ENCODE data around the gene SLN.

SLN gene

DNA sequence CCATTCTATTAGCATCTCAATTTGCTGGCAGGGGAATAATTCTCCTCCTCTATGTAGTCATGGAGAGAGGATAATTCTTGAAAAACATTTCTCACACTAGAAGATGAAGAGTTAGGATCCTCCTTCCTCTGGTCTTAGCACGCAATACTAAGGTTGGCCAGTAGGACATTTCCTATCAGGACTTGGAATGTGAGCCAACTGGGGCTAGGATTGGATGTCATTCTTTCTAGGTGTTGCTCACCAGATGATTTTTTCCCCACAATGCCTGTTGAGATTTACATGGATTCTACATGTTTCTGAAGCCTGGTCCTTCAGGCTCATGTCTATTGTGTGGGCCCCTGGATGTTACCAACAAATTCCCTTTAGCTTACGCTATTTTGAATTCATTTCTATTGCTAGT lies 28.0 kb downstream of the SLN start:
- DNase-seq (ENCODE audit: low read depth in 2 of 2) = no peak

DNA sequence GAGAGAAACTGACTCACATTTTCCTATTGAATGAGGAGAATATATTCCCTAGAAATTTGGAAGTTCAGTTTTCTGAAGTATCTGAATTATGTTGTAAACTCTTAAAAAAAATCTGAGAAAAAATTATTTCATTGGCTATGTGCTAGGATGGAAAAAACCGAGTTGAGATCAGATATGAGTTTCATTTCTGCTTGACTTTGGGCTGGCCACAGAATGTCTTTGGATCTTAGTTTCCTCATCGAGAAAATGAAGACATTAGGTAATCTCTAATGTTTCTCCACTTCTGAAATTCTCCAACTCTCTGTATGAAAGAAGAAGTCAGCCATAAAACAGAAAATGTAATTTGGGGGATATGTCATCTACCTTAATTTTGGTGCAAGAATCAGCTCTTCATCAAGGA lies 28.8 kb downstream of the SLN start:
- DNase-seq (ENCODE audit: low read depth in 2 of 2) = no peak

- DNase-seq (ENCODE audit: low read depth in 2 of 2) = no peak
Measured at GRCh38 chr11:107682572-107682971, 29.3 kb downstream of the SLN start.

DNA sequence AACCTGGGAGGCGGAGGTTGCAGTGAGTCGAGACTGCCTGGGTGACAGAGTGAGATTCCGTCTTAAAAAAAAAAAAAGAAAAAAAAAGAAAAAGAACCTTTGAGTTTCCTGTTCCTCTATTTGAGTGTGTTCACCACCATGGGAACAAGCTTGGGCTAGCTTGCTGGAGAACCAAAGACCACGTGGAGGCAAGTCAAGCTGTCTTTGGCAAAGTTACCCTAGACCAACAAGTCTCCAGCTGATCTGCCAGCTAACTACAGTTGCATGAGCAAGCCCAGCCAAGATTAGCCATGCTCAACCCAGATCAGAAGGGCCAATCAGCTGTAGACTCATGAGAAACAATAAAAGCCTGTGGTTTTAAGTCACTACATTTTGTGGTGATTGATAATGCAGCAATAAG lies 29.7 kb downstream of the SLN start:
- DNase-seq (ENCODE audit: low read depth in 2 of 2) = no peak

DNA sequence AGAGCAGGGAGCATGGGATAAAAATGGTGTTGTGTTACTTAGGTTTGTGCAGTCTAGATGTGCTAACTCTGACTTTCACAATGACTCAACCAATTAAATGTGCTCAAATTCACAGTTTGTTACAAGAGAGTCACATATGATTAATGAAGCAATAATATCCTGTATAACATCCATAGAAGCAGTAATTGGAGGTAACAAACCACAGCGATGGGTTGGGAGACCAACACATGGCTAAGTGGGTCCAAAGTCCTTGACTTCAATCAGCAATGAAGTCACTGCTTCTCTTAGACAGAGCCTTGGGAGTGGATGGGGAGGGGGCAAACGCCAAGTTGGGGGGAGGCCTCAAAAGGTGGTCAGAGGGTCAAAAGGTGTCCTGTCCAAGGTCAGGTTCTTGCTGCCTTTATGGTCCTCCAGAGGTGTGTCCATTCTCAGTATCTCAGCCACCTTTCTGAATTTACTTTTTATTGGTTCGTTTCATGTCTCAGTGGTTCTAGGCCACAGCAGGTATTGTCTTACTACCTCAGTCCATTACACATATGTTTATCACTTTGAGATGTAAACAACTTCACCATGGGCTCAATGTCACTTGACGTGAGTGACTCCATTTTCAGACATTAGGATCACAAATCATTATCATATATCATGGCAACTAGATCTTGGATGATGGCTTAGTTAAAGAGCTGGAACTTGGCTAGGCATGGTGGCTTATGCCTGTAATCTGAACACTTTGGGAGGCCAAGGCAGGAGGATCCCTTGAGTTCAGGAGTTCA lies 32.4 kb downstream of the SLN start:
- no peak for DNase-seq (ENCODE audit: low read depth in 2 of 2)

DNA sequence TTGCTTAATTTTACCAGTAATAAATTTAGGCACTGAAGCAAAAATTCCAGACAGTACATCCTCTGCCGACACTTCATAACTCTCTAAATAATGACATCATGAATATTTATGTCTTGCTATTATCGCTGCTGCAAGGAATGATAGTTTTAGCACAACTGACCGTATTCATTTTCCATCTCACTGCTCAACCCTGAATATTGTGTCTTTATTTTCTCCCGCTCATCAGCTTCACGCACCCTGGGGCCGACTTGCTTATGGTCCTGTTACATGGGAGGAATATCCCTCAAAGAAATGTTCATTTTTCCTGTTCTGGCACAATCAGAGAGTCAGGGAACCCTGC lies 33.3 kb downstream of the SLN start:
- DNase-seq (ENCODE audit: low read depth in 2 of 2) = no peak

DNA sequence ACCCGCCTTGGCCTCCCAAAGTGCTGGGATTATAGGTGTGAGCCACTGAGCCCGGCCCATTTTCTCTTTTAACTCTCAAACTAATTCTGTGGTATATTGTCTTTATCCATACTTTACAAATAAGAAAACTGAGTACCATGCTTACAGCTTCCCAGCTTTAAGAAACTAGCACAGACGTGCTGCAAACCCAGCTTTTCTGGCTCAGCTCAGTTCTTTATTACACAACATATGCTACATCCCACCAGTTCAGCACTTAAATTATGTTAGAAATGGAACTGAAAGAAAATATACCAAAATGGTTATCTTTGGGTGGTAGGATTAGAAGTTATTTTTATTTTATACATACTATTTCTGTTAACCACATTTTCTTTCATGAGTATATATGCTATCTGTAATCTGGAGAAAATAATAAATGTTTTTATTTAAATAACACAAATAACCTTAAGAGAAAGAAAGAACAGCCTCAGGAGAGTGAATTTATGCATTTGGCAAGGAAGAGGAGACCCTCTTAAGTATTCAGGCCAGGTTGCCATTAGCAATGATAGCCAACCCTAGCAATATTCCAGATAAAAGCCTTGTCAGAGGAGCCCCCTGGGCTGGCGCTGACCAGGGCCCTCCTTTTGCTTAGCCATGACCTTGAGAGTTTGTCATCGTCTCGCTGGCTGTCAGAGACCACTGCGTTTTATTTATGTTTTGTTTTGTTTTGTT lies 33.8 kb downstream of the SLN start:
- no peak for DNase-seq (ENCODE audit: low read depth in 2 of 2)

GRCh38 chr11:107676336-107677057 lies 35.4 kb downstream of the SLN start:
- DNase-seq (ENCODE audit: low read depth in 2 of 2) = no peak

DNA sequence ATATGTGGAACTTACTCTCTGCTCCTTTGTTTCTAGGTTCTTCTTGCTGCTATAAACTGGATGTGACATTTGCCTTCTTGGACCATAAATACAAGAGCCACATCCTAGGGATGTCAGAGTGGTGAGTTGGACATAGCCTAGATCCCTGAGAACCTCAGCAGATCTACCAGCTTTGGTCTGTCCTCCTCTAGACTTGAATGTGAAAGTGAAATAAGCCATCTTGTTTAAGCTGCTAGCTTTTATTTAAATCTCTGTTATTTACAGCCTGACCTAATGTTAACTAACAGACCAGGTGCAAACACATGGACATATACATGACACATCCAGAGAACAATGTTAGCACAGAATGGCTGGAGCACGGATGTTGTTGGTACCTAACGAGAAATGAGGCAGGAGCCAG lies 36.0 kb downstream of the SLN start:
- no peak for DNase-seq (ENCODE audit: low read depth in 2 of 2)

GRCh38 chr11:107669893-107670601 lies 41.8 kb downstream of the SLN start:
- DNase-seq (ENCODE audit: low read depth in 2 of 2) = no peak

DNA sequence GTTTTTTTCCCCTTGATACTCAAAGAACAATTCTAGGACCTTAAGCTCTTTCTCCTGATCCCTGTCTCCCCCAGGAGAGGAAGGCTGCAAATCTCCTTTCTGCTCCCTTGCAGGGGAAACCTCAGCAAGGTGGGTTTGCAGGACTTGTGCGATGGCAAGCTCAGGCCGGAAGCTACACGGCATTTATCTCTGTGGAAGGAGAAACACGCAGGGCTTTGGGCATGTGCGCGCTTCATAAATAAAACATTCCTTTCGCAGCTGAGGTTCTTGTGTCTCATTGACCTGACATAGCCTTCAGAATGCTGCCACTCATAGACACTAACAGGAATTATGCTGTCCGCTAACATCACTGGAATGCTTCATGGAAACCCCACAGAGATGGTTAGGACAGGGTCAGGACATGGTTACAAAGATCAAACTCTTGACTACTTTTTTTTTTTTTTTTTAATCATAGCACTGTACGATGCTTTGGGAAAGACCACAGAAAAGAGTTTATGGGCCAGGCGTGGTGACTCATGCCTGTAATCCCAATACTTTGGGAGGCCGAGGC lies 42.6 kb downstream of the SLN start:
- DNase-seq (ENCODE audit: low read depth in 2 of 2) = no peak

GRCh38 chr11:107666911-107667613 lies 44.8 kb downstream of the SLN start:
- DNase-seq (ENCODE audit: low read depth in 2 of 2) = no peak

DNA sequence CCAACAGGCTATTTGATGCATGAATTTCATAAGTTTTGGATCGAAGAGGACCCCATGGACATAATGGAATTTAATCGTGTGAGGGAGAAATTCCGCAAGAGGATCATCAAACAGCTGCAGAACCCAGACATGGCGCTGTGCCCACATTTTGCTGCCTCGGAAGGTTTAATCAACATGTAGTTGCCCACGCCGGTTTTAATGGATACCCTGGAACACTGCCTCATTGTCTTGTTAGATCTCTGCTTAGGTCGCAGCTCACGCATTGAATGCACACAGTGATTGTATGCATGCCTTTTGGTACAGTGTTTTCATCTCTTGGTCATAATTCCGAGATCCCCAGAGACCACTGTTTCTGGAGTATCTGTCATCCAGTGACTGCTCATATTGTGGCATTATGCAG lies 46.8 kb downstream of the SLN start:
- DNase-seq (ENCODE audit: low read depth in 2 of 2) = no peak

DNA sequence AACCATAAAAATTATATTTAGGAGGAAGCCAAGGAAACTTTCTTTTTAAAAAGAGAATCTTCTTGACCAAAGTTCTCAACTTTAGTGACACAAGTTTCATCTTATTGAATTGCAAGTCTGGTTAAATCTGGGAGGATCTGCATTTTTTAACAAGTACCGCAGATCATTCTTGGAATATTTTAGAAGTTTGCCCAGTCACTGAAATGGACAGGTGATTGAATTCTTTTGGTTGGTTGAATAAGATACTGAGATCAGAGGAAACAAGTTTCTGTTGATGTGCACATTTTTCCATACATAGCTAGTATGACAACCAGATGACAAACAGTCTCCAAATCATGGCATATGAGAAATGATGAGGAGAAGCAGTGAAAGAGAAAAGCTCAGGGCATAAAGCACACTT lies 50.2 kb downstream of the SLN start:
- no peak for DNase-seq (ENCODE audit: low read depth in 2 of 2)

DNA sequence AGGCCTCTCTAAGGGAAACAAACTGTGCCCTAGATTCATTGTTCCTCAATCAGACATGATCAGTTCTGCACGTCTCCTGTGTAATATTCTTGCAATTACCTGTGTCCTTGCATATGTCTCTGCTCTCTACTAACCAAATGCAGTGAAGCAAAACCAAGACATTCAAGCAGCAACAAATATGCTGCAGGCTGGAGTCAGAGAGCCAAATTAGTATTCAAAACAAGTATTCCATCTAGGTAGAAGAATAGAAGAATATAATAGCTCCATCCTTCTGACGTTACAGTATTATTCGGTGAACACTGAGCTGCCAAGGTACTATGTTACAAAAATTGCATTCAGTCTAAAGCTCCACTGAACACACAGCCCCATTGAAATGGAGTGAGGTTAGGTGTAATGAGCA lies 51.8 kb downstream of the SLN start:
- DNase-seq (ENCODE audit: low read depth in 2 of 2) = no peak

- no peak for DNase-seq (ENCODE audit: low read depth in 2 of 2)
Measured at GRCh38 chr11:107659310-107659709, 52.5 kb downstream of the SLN start.
